NCI-H446 (cell line): ENCODE results near the gene ATP8B2.
A peak's percentile ranks its signal among the peaks of the same experiment; 100 is the strongest.
"Not testable (repeated sequence)": the region's sequence is repeated elsewhere in the genome, so short reads cannot be mapped to it uniquely, and the experiment has no call there.

Experiments used
- DNase-seq, 2 experiments: peaks; one replicate each; lab custom pipeline; 2025; lab: John Stamatoyannopoulos, UW

ATP8B2 gene

GRCh38 chr1:154324669-154325582, at the start of gene ATP8B2:
ATP8B2 (plus strand) TSS chr1:154325525; CDS start chr1:154328142, 2,617 bp downstream.
- peak; percentile 74 to 85 for DNase-seq

- no peak for DNase-seq
These were observed 48.5 kb upstream of the ATP8B2 start for GRCh38 chr1:154276797-154277196.

GRCh38 chr1:154287591-154287990, 37.7 kb upstream of the ATP8B2 start:
- DNase-seq: not testable (repeated sequence)

- DNase-seq: no peak
These were observed 36.7 kb upstream of the ATP8B2 start for GRCh38 chr1:154288661-154289060.

DNA sequence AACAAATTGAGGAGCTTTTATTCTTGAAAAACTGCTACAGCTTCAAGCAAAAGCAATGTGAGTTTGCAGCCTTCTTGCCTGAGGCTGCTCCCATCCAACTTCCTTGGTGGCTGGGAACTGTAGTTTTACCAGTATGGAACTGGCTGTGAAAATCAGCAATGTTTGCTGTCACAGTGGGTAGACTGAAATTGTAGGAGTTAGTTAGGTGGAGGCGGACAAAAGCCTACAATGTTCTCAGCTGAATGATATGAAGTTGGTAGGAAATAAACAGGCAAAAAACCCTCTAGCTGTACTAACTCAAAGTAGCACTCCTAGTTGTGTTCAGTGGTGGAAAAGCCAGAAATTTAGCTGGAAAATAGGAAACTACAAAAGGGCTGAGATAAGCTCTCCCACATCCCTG, 34.4 kb upstream of the ATP8B2 start:
- no peak for DNase-seq

DNA sequence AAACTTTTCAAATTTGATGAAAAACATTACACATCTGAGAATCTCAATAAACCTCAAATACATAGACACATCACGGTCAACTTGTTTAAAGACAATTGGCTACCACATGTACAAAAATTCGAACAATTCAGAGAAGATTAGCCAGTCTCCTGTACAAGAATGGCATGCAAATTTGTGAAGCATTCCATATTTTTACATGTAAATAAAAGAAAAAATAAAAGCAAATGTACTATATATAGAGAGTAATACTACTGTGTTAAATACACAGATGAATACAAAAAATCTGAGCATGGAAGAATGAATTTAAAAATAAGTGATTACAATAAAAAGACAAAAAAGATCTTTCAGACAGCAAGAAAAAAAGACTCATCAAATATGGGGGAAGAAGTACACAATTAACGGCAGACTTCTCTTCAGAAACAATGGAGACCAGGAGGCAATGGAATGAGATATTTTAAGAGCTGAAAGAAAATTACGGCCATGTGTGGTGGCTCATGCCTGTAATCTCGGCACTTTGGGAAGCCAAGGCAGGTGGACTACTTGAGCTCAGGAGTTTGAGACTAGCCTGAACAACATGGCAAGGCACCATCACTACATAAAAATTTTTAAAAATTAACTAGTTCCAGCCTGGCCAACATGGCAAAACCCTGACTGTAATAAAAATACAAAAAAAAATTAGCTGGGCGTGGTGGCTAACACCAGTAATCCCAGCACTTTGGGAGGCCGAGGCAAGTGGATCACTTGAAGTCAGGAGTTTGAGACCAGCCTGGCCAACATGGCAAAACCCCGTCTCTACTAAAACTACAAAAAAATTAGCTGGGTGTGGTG, 29.7 kb upstream of the ATP8B2 start:
- no peak for DNase-seq

DNA sequence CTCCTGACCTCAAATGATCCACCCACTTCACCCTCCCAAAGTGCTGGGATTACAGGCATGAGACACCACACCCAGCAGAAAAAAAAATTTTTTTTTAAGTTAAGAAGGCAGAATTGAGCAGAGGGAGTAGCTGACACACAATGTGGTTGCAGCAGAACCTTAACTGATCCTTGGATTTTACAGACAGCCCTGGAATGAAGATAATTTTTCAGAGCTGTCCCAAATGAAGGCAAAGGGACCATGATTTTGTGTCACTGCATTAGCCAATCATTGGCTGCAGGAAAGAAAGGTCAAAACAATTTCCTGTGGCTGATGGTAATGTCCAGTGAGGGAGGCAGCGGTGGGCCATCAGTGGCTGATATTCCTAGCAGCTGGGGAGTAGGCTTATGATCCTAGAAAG, 23.7 kb upstream of the ATP8B2 start:
- no peak for DNase-seq

DNA sequence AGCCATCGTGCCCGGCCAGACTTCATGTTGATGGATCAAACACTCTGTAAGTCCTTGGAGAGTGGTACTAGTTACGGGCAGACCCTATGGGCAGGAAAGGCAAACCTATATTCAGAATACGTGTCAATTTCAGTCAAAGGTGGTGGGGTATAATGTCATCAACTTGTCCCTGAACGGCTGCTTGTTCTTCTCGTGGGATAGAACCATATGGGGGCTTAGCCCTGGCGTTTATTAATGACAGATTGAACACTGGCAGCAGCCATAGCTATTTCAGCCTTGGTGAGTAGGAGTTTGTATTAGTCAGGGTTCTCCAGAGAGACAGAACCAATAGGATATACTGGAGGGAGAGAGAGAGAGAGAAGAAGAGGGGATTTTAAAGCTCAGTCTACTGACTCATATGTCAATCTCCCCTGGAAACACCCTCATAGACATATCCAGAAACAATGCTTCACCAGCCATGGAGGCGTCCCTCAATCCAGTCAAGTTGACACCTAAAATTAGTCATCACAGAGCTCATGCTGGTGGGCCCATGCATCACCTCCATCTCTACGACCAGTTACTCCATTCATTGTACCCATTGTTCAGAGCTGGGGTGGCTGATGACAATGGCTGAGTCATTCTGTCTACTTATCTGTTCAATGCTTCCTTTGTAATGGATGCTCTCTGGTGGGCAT, 20.5 kb upstream of the ATP8B2 start:
- no peak for DNase-seq

- no peak for DNase-seq
These were observed 19.2 kb upstream of the ATP8B2 start for GRCh38 chr1:154306151-154306550.

DNA sequence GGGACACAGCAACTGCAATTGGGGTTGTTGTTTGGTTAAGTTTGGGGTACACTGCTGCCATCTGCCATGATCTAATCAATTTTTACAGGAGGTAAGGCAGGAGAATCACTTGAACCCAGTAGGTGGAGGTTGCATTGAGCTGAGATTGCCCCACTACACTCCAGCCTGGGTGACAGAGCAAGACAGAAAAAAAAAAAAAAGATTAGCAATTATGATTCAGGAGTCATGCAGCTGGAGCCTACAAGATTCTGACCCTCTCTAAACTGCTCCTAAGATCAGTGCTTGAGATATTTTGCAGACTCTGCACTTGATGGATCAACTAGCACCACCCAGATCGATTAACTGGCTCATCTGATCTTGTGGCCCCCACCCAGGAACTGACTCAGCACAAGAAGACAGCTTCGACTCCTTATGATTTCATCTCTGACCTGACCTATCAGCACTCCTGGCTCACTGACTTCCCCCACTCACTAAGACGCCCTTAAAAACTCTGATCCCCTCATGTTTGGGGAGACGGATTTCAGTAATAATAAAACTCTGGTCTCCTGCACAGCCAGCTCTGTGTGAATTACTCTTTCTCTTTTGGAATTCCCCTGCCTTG, 17.6 kb upstream of the ATP8B2 start:
- not testable (repeated sequence) for DNase-seq

- DNase-seq: not testable (repeated sequence)
These were observed 16.2 kb upstream of the ATP8B2 start for GRCh38 chr1:154309136-154309535.

GRCh38 chr1:154312229-154313065, 12.9 kb upstream of the ATP8B2 start:
- DNase-seq: not testable (repeated sequence)

GRCh38 chr1:154313066-154313356, 12.3 kb upstream of the ATP8B2 start:
- no peak for DNase-seq

GRCh38 chr1:154314226-154314625, 11.1 kb upstream of the ATP8B2 start:
- DNase-seq: not testable (repeated sequence)

DNA sequence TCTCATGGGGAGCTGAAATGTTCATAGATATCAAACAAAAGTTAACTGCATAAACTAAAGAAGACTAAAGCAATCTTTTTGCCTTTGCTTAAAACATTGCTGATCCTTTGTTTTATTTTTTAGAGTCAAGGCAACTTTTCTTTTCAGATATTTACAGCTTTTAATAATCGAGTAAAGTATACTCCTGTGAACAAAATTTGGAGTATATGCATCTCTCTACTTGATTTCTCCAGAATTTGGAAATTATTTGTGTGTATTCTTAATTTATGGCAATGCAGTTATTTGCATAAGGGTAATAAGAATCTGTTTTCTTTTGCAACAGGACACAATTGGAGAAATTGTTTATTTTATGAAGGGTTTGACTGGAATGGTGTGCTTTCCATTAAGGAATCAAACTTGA, 8.6 kb upstream of the ATP8B2 start:
- DNase-seq: no peak

- no peak for DNase-seq
These were observed 6.9 kb upstream of the ATP8B2 start for GRCh38 chr1:154318386-154318785.

DNA sequence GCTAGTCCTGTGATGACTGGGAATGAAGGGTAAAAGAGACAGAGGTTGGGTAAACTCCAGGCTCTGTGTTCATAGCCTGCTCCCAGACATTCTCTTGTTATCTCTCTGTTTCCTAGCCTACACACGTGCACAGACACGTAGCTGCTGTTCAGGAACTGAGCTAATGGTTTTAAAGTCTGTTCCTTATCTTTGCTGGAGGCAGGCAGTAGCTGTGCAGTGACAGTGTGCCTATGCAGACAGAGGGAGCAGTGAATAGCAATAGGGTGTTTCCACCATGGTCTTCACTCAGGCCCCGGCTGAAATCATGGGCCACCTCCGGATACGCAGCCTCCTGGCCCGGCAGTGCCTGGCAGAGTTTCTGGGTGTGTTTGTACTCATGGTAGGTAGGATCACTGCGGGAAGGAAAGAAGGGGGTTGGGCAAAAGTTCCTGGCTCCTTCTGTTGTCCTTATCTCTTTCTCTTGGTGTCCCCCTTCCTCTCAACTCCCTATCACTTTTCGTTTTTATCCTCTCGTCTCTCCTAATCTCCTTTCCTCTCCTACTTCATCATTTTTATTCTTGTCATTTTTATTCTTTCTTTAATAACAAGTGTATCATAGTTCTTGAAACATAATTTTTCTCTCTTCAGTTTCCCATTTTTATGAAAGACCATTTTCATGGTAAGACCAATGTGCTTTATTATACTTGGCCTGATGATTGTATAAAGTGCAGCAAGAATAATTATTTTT, 4.3 kb upstream of the ATP8B2 start, which contains the start of gene AQP10:
Gene AQP10 (plus strand): TSS at position 212 of the 727 bp plus-strand sequence. CDS start 63 bp downstream, at position 275.
- DNase-seq: no peak

DNA sequence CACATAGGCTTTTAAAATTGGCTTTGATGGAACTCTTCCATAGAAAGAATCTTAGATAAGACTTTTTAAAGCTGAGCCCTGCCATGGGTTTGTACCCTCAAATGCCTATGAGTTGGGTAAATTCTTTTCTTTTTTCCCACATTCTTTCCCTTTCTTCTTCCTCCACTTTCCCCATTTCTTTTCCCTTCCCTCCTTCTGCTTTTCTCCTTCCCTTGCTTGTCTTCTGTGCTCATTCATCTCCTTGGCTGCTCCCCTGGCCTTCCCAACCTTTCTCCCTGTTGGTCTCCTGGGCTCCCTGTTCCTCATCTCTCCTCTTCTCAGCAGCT, 3.8 kb upstream of the ATP8B2 start:
- DNase-seq: not testable (repeated sequence)

- no peak for DNase-seq
These were observed 1.8 kb upstream of the ATP8B2 start for GRCh38 chr1:154323493-154323892.

- DNase-seq: no peak
These were observed 1.1 kb upstream of the ATP8B2 start for GRCh38 chr1:154324241-154324640.
